ENCODE measurements around the gene SDK2.

SDK2 gene

DNA sequence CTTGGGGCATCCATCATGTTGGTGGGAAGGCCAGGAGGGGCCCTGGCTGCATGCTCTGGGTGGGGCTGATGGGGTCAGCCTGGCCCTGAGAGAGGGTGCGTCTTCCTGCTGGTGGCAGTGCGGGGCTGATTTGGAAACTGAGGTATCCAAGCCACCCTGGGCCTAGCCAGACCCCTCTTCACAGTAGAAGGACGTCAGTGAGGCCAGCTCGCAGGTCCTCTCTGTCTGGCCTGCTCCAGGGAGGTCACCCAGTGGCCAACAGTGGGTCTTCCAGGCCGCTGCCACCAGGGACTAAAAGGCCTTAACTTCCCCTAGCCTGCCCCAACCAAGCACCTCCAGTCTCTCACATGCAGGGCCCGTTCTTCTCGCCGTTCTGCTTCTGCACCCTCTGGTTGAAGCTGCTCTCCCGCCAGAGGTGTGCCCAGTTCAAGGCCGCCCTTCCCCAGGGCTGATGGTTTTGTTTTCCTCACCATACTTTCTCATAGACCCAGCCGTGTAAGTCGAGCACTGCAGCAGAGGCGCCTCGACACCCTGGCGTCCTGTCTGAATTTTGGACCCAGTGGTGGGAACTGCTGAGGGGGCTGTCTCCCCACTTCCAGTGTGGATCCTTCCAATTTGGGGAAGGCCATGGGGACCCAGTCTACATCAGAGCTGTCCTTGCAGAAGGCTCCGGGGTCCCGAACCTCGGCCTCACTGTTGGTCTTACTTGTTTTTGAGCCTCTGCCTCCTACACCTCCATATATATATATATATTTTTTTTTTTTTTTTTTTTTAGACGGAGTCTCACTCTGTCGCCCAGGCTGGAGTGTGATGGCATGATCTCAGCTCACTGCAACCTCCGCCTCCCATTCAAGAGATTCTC lies 289.6 kb downstream of the SDK2 start:
- DNase-seq, result no peak

DNA sequence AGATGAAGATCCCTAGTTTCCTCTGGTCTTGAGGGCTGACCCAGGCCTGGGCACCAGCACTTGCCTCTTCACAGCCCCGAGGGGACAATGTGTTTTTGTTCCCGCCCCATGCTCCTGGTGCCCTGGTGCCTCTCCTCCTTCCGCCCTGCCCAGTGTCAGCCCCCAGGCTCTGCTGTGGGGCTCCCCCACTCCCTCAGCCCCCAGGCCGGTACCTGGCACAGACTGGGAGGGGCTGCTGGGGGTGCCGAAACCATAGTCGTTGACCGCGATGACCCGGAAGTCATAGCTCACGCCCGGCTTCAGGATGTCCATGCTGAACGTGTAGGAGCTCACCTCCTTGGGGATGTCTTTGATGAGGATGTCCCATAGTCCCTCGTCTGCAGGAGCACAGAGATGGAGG lies 292.0 kb downstream of the SDK2 start:
- DNase-seq, result no peak

DNA sequence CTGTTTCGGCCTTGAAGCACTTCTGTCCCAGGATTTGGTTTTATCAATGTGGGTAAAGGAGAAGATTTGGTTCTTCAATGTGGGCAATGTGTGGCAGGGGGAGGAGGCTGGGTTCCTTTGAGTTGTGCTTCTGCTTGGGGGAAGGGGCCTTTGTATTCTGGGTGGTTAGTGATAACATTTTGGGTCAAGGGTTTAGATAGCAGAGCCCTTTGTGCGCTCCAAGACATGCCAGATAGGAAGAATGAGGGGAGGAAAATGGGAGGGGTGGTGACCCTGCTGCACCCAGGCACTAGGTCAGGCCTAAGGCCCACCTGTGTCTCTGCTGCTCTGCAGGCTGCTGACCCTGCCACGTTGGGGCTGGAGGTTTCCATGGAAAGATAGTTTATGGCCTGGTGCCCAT lies 292.5 kb downstream of the SDK2 start:
- no peak for DNase-seq

DNA sequence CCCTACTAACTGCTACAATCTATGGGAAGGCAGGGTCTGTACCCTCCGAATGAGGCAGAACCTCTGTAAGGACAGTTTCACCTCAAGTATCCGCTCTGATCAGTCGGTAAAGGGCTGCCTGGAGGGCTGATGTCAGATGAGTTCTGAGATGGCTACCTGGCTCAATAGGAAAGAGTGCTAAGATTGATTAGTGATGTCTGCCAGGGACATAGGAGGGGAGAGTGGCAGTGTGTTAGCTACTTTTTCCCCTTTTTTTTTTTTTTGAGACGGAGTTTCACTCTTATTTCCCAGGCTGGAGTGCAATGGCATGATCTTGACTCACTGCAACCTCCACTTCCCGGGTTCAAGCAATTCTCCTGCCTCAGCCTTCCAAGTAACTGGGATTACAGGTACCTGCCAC lies 293.4 kb downstream of the SDK2 start:
- DNase-seq, result no peak

DNA sequence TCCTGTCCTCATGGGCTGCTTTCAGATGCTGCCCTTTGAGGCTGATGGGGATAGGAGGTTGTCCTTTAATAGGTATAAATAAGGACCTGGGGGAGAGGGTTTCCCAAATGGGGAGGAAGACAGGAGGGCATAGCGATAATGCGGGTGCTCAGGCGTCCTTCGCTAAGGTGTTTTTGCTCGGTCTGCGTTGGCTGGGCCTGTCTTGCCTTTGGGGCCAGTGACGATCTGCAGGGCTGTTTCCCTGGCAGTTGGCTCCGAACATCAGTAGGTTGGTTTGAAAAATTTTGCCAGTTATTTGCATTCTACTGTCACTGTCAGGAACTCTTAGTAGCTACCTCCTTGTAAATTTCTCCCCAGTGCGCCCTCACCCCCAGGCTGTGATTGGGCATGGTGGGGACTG lies 294.6 kb downstream of the SDK2 start:
- DNase-seq, result no peak

DNA sequence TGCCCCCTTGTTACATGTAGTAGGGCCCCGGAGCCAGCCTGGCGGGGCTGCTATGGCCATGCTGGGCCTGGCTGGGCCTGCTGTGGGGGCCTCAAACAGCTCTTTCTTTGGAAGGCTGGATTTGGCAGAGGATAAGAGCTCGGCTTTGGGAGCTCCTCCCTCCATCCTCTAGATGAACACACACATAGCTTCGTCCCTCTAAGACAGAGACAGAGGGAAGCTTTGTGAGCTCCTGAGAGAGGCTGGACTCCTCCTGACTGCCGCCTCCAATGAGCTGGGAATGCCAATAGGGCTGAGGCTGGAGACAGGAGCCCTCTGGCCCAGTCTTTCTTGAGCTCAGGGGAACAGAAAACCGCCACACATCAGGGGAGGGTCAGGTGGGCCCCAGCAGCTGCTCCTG lies 295.1 kb downstream of the SDK2 start:
- DNase-seq, result no peak

DNA sequence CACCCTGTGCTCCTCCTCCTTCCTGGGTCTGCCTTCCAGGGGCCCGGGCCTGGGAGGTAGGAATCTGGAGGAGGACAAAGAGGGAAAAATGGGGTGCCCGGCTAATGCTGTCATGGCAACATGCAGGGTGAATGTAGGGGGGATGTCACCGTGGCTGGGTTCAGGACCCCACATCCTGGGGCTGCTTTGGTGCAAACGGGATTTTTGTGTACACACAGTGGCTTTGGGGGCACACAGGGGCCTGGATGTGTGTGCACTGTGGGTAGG lies 295.5 kb downstream of the SDK2 start:
- no peak for DNase-seq

DNA sequence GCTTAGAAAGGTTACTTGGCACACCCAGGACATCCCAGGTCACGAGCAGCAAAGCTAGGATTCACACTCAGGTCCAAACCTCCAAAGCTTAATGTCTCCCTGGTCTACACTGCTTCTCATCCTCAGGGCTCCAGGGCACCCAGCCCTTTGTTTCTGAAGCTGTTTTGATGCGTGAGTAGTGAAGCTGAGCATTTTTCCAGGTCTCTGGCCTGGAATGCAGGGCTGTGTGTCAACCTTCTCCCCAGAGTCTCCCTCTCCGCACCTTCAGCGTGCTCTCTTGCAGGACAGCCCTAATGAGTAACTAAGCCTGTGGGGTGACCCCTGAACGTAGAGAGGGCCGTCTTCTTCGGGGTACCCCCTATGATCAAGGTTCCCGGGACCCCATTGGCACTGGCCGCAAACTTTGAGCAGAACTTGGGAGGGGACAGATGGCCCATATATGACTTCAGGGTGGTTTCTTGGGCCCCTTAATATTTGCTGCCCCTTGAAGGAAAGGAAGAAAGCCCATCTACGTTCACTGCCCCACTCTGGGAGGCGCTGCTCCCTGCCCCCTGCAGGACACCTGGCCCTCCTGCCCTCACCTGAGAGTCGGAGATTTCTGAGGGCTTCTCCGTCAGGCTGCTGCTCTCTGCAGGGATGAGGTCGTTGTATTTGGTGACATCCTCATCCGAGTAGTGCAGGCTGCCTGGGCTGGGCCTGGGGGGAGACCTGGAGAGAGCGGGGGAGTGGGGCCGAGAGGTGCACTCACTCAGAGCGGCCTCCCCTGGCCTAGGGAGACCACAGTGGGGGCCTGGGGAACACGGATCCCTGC lies 296.0 kb downstream of the SDK2 start:
- DNase-seq, result no peak

DNA sequence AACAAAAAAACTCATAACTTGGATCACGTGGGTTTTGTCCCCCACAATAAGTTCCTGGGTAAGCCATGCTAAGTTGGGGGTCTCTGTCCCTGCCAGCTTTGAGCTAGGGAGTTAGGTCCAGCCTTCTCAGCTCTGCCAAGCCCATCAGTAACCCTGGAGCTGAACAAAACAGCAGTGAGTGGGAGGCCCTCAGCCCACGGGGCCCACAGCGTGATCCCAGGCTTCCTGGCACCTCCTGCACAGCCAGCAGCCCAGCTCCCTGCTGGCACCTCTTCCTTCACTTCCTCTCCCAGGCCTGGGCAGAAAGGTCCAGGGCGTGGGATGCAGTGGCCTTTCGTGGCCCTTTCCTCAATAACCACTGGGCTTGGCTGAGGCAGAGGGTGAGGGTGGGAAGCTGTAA lies 296.9 kb downstream of the SDK2 start:
- no peak for DNase-seq

DNA sequence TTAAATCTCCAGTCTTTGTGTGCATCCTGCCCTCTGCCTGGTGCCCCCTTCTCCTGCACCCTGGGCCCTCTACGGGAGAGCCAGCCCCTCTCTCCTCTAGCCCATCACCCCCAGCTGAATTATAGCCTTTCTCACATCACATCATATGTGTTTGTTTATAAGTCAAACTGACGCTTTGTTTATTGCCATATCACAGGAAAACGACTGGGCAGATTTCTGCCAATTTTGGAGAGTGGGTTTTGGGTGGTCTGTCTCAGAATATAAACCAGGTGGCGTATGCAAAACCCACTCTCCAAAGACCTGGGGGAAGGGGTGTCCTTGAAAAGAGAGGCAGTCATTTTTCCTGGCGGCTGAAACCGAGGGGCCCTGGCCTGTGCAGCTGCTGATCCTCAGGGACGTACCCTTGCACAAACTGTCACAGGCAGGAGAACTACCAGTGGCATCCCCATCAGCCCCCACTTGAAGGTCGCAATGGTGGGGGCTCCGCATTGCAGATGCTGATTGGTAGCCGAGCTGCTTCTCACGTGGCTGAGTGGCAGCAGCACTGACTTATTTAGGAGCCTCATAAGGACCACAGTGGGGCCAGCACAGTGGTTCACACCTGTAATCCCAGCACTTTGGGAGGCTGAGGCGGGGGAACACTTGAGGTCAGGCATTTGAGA lies 297.6 kb downstream of the SDK2 start:
- DNase-seq, result no peak

DNA sequence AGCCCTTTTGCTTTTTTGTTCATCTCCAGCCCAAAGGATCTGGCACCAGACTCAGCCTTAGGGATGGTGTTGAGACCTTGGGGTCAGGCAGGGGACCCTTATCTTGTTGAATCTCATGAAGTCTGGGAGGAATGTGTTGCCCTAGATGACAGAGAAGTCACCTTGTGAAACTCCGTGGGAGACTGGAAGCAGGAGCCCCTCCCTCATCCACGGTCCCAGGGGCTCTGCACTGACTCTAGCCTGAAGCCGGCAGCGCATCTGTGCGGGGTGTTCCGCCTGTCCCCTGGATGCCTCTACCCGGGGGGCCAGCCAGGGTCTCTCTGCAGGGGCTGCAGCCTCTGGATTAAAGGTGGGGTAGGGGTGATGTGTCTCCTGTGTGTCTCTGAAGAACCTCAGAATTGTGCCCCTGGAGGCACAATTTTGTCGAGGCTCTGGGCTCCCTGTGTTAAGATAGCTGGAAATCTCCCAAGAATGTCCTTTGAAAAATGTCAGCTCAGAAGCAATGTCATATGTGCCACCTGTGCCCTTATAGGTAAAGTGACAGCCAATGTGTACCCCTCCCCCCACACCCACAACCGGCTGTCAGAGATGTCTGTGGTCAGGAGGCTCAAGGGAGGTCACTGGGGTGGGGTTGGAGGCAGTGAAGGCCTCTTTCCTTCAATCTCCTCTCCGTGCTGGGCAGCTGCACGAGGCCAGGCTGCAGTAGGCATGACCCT lies 300.3 kb downstream of the SDK2 start:
- no peak for DNase-seq

DNA sequence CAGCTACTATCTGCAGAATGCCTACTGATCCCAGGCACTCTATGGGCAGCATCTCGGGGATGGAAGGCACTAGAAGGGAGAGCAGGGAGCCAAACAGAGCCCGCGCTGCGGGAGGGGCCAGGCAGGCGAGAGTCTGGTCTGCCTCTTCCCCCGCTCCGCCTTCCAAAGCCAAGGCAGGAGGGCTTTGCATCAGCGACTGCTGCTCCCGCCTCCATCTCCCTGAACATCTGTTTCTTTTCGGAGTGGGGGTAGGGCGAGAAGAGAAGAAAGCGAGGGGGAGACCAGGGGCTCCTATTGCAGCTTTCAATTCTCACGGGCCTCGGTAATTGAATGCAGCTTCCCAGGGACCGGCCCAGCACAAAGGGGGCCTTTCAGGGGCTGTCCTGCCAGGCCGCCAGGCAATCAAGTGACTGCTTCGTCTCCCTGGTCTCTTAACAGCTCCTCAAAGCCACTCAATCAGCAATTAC lies 301.0 kb downstream of the SDK2 start:
- DNase-seq, result peak; percentile 71

DNA sequence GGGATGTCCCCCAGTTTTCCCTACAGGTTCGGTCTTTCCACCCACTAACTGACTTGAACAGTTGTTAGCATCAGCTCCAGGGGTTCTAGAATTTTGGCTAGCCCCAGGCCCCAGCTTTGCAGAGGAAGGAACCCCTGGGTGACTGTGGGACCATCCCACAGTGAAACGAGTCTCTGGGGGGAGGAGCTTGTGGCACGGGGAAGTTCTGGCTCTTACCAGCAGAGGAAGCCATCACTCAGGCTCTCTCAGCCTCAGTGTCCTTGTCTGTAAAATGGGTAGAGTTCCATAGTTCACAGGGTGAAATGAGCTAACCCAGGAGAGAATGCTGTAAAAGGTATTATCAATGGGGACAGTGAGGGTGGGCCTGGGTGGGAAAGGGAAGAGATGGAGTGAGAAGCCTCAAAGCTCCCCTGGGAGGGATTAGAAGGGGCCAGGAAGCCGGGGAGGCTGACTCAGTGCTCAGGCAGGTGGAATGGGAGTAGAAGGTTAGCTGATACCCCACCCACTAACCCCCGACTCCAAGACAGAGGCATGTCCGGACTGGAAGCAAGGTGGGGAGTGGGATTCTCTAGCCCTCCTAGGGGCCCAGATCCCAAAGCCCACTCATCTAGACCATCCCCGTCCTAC lies 301.6 kb downstream of the SDK2 start:
- DNase-seq, result no peak

DNA sequence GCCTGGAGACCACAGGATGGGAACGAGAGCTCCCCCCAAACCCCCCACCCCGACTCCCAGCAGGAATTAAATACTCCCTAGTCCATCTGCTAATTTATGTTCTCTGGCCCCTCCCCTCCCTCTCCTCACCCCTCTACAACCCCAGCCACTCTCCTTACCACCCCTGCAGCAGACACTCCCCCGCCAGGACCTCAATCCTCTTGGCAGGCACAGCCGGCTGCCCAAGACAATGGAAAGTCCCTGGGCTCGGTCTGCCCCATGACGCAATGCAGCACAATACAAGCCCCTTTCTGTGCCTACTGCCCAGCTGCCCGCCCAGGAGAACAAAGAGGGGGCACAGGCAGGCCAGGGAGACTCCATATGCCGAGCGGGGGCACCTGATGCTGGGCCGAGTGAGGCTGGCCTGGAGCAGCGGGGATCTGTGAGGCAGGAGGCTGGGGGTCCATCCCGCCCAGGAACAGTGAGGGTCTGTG lies 302.2 kb downstream of the SDK2 start:
- peak; percentile 77 for DNase-seq

DNA sequence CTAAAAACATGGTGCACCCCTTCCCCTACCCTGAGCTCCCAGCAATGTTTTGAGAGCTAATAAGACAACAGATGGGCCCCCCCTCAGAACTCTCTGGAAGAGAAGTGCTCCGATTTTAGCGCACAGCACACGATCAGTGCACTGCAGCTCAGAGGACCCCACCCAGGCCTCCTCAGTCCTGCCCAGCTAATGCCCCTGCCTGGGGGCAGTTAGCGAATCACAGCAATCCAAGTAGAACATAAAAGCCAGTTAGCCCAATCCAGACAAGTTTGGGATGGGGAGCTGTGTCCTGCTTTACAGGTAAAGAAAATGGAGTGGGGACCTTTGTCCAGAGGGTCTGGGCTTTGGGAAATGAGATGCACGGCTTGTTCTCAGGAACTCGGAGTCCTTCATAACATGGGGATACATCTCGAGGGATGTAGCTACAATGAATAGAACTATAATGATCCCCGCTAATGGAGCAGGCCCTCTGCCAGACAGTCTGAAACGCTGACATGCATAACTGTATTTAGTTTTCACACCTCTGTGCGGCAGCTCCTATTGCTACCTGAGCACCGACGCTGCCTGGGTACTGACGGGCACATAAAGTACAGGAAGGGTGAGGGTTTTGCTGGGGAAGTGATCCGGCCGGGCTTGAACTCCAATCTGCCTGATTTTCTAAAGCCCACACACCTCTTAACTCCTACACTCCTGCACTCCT lies 302.7 kb downstream of the SDK2 start:
- DNase-seq, result peak; percentile 51

DNA sequence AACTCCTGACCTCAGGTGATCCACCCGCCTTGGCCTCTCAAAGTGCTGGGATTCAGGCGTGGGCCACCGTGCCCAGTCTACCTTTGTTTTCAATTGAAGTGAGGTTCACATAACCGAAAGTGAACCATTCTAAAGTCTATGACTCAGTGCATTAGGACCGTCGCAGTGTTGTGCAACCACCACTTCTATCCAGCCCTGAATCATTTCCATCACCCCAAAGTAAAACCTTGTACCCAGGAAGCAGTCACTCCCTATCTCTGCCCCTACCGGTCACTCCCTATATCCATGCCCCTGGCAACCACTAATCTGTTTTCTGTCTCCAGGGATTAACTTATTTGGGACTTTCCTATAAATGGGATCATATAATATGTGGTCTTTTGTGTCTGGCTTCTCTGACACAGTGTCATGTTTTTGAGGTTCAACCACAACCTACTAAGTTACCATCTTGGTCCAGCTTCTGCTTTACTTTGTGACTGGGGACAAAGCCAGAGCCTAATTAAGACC lies 304.1 kb downstream of the SDK2 start:
- no peak for DNase-seq

DNA sequence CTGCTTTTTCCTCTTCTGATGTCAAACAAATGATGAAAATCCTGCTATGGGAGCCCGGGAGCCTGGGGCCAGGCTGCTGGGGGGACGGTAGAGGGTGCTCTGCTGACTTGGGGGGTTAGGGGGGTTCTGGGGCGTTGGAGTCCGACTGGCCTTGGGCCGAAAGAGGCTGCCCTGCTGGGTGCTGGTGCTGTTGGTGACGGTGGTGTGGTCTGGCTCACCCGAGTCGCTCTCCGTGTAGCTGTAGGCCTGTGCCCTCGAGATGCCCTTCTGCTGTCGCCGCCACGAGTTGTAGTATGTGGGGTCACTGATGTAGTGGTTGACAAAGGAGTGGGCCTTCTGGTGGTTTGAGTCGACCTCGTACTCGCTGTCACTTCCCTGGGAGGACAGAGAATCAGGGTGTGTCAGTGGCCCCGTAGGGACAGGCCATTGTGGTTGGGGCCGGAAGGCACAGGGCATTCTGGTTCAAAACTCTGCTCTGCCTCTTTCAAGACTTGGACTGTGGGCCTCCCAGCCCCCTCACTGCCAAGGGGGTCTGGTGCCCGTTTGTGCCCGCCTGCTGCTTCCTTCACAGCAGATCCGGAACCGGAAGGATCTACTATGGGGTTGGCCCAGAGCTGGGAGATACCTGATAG lies 305.6 kb downstream of the SDK2 start:
- DNase-seq, result no peak

DNA sequence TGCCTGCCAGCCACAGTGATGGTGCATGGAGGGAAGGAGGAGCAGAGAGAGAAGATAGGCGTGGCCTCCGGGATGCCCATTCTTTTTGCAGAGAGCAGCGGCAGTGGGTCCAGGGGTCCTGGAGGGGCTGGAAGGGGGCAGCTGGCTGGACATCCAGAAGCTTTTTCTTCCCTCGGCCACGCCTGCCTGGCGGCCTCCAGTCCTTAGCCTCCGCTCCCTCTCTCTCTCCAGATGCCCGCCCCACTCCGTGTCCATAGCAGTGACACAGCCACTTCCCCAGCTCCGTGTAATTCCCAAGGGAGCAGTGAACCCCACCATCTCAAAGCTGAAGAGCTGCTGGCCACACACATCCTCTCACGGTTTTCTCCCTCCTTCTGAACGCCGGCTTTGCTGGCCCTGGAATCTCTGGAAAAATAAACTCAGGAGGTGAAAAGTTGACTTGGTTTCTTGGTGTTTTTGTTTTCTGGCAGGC lies 306.2 kb downstream of the SDK2 start:
- no peak for DNase-seq

DNA sequence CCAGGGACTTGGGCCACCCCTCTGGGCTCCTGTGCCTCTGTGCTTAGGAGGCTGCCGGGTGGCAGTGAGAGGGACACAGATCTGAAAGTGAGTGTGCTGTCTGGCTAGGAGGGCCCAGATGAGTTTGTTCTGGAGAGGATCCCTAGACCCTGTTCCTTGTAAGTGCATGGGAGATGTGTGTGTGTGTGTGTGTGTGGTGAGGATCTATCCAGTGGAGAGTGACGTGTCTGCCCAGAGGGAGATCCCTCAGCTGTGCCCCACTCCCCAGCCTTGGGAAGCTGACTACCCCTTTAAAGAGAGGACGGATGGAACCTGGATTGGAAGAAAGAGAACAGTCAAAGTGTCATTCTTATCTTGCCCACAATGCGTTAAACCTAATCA lies 306.9 kb downstream of the SDK2 start:
- no peak for DNase-seq

DNA sequence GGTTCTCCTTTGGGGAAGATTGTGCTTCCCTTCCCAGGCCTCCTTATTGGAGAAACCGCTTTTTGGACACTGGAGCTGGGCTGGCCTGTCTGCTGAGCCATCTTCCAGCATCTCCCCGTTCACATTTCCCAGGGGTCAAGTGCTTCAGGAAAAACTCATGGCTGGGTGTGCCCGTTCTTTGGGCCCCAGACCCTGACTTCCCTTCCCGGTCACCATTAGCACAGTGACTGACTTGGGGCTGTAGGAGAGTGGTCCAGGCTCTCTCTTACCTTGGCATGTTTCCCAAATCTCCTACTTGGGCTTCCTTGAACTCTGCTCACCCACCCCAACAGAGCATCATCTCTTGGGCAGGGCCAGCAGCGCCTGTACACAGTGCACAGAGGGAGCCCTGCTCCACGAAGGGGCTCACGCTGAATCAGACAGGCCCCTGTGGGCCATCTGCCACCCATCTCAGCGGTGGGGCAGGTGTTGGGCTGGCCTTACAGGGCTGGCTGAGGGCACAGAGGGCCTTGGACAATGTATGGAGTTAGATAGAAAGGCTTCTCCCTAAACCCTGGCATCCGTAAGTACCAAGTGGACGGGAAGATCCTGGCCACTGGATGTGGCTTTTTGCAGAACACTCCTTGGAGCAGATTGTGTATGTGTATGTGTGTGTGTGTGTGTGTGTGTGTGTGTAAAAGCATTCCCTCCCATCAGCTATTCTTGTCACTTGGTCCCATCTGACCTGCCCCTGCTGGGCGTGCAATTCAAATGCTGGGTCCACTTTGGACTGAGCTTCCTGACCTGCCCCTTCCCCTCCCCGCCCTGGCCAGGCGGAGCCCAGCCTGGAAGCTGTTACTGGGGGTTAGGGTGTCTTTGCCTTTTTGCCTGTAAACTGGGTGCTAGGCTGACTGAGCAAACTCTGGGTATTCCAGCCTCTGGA lies 307.6 kb downstream of the SDK2 start:
- DNase-seq, result no peak
